Measurements from ENCODE around the gene THSD7A.

The THSD7A gene

DNA sequence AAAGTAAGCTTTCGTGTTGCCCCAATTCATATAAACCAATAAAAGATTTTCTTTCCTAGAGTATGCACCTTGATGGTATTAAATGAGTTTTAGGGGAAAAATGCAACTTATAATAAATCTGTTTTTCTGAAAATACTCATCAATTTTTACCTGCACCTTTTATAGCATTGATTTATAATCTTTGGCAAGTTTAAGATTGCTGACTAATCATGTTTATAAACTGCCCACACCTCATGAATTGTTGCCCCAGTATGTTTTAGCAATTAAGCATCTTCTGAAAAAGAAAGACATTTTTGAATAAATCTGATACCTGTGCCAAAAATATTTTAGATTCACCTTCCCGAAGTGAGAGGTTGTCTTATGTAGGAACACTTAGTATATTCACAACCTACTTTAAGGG is 420.0 kb downstream of the THSD7A start:
- no peak for DNase-seq (ENCODE audit: low read depth in 2 of 2)

DNA sequence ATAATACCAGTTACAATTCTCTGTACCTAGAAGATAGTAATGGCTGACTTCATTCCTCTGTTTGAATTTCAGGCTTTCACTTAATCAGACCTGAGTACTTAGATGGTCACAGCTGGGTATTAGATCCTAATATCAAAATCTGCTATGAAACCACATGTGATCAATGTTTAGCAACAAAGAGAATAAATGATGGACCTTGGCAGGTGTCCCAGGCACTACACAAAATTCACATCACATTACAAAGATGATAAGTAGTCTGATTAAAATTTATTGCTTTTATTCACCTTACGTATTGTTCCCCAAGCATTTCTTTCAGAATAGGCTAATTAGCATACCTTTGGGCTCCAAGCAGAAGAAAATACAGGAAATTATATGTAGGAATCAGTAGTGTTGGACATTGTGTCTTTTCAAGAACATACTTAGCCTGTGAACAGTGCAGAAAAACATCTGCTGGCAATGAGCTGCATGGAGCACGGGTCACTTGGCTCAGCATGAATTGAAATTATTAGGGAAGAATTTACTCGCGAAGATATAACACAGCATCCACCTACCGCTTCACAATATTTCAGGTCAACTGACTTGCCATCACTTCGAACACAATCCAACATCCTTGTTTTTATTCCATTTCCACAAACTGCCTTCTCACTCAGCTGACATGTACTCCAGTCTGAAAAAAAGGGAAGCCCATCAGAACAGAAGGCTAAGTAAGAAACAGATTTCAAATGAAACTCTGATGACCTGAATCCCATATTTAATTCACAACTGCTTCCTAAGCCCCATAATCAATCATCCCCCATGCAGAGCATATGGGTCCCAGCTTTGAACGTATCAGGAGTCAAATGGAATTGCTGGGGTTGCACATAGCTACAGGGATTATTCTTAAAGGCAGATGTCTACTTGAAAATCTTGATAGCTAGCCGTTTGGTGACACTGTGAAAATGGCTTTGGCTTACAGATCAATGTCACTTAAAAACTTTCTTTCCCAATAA is 421.0 kb downstream of the THSD7A start:
- DNase-seq (ENCODE audit: low read depth in 2 of 2): no peak

- no peak for DNase-seq (ENCODE audit: low read depth in 2 of 2)
Observed at GRCh38 chr7:11404355-11404754, 427.6 kb downstream of the THSD7A start.

- DNase-seq (ENCODE audit: low read depth in 2 of 2): no peak
Observed at GRCh38 chr7:11403781-11404180, 428.2 kb downstream of the THSD7A start.

GRCh38 chr7:11394438-11394837 is 437.6 kb downstream of the THSD7A start:
- DNase-seq (ENCODE audit: low read depth in 2 of 2): no peak

DNA sequence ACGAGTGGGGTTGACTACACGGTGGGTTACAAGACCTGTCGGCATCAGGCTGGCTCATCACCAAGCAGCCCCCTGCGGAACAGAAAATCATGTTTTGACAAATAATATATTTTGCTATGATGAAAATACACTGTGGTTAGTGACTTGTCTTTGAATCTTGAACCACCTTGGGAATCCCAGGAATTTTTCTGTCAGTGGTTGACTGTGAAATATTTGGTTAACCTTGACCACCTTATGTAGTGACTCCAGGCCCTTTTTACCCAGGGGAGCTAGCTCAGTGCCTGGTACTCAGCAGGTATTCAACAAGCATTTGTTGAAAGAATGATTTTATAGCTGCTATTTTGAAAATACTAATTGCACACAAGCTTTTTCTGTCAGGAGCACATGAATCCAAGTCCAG is 452.4 kb downstream of the THSD7A start:
- DNase-seq (ENCODE audit: low read depth in 2 of 2): no peak

- no peak for DNase-seq (ENCODE audit: low read depth in 2 of 2)
Observed at GRCh38 chr7:11376529-11376928, 455.5 kb downstream of the THSD7A start.

DNA sequence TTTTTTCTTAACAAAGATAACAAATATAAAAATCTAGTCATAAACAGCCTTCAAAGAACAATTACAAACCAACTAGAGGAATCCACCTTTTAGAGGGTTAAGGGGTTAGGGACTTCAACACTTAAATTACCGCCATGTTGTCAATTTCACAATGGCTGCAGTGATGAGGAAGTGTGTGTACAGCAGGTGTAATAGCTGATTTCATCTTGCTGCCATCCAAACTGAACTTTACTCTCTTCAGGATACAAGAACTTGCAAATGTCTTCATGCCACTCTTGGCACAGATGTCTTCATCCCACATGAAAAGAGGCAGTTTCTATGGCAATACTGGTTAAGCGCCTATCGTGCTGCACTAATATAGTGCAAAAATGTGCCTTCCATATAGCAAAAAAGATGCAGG is 457.4 kb downstream of the THSD7A start:
- no peak for DNase-seq (ENCODE audit: low read depth in 2 of 2)

GRCh38 chr7:11373546-11374142 is 458.4 kb downstream of the THSD7A start:
- DNase-seq (ENCODE audit: low read depth in 2 of 2): no peak

DNA sequence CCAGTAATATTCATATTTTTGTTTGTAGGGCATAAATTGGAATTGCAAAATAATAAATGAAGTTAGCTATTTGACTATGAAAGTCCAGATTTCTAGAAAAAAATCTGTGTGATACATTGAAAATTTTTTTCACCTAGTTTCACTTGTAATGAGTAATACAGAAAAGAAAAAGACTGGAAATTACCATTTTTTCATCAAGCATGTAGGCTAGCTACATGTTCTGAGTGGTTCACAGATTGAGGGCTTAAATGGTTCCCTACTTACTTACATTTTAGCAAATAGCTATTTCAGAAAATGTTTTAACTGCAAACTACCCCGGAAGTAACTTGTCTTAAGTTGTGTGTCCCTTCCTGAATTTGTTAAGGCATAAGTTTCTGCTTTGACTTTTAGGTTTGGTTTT is 462.3 kb downstream of the THSD7A start:
- DNase-seq (ENCODE audit: low read depth in 2 of 2): no peak

GRCh38 chr7:11366118-11366517 is 465.9 kb downstream of the THSD7A start:
- no peak for DNase-seq (ENCODE audit: low read depth in 2 of 2)

- DNase-seq (ENCODE audit: low read depth in 2 of 2): no peak
Observed at GRCh38 chr7:11358637-11359036, 473.4 kb downstream of the THSD7A start.

DNA sequence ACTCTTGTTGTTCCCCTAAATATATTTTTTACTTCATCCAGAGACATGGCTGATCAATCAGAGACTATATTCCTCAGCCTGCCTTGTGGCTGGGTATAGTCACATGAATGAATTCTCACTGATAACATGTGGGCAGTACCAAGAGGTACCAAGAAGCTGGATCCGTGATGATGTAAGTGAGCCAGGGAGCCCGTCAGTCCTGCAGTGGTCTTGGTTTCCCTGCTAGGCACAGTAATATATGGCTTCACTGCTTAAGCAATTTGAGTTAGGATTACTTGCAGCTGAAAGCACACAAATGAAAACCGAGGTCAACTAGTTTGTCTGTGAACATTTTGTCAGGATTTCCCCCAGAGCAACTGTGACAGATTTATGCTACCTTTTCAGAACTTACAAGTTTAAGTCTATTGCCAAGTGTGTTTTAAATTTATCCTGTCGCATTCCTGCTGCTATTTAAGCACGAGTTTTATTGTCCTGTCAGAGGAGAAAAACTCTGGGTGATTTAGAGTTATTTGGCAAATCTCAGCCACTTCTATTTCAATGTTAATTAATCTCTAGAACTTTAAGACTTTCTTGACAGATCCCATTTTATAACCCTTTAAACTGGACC is 476.5 kb downstream of the THSD7A start:
- DNase-seq (ENCODE audit: low read depth in 2 of 2): no peak

GRCh38 chr7:11346302-11346701 is 485.7 kb downstream of the THSD7A start:
- no peak for DNase-seq (ENCODE audit: low read depth in 2 of 2)

- no peak for DNase-seq (ENCODE audit: low read depth in 2 of 2)
Observed at GRCh38 chr7:11345621-11346020, 486.4 kb downstream of the THSD7A start.

- DNase-seq (ENCODE audit: low read depth in 2 of 2): no peak
Observed at GRCh38 chr7:11343818-11344413, 488.1 kb downstream of the THSD7A start.

DNA sequence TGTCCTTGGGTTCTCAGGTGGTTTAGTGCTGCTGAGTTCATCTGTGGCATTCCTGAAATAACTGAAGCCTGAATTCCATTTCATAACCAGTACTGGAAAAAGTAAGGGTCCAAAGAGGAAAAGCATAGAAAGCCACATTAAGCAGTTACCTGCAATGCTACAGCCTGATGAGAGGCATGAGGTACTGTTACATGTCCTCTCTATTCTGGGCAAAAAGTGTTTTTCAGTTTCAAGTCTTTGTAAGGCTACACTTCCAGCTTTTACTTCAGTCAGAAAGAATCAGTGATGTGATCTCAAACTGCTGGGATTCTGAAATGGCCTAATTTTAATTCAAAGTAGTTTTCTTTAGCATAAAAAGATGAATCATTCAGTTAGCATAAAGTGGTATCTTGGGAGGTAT is 488.9 kb downstream of the THSD7A start:
- DNase-seq (ENCODE audit: low read depth in 2 of 2): no peak

DNA sequence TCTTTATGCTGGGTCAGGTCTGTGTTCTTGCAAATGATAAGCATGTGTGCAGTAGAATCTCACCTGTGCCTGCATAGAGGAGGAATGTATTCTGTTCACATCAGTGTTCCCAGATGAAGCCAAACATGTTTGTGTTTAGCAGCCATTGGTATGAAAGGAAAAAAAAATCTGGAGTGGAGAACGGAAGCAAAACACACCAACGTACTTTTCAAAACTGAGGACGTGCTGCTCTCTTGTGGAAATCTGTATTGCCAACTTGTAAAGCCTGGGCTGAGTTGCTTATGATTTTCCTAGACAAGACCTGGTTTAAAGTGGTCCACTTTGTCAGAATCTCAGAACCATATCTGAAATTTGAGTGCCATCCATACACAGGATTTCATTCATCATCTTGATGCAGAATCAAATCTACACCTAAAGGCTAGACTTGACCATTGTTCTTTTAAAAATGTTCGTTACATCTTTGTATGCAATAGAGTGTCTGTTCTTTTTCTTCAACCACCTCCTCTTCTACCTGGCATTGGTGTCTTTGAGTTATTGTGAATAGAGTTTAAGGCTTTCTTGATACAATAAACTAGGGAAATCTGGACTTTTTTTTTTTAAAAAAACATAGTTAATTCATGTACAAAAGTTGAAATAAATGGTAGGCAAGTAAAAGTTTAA is 490.6 kb downstream of the THSD7A start:
- DNase-seq (ENCODE audit: low read depth in 2 of 2): no peak

DNA sequence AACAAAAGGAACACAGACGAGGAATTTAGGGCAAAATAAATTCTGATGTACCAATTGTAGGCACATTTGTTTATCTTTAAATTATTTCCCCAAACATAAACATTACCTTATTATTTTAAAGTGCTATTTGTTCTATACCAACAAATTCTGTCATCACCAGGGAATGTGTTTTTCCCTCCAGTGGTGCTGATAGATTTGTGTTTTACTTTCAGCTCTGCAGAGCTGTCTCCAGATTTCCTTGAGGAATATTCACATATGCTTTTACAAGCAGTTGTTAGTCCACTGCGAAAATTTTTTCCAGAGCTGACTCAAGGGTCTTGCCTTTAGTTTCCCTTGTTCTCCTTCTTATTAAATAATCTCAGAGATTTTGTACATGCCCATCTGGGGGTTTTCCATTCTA is 495.6 kb downstream of the THSD7A start:
- DNase-seq (ENCODE audit: low read depth in 2 of 2): no peak

GRCh38 chr7:11335947-11336346 is 496.1 kb downstream of the THSD7A start:
- DNase-seq (ENCODE audit: low read depth in 2 of 2): no peak

GRCh38 chr7:11332865-11333228 is 499.2 kb downstream of the THSD7A start:
- DNase-seq (ENCODE audit: low read depth in 2 of 2): no peak
